Kasumi-1 (cell line): Measurements from ENCODE around the gene TMEM116.
"Not testable (repeated sequence)": the region's sequence is repeated elsewhere in the genome, so short reads cannot be mapped to it uniquely, and the experiment has no call there.

ENCODE experiments used
- DNase-seq, 2 experiments: peaks; one replicate each; lab custom pipeline; 2025; lab: John Stamatoyannopoulos, UW

Gene TMEM116

GRCh38 chr12:112012775-112013600 is at the start of gene TMEM116, which contains the start of gene ERP29:
TMEM116 (minus strand) TSS chr12:112013165; CDS start chr12:112005270, 7,895 bp downstream.
ERP29 (plus strand) TSS chr12:112013426; CDS start chr12:112013466, 40 bp downstream.
- peak; percentile 96 for DNase-seq

- no peak for DNase-seq
These were observed 48.2 kb upstream of the TMEM116 start for GRCh38 chr12:112061137-112061536.

- no peak for DNase-seq
These were observed 36.4 kb upstream of the TMEM116 start for GRCh38 chr12:112049351-112049750.

- no peak for DNase-seq
These were observed 33.0 kb upstream of the TMEM116 start for GRCh38 chr12:112046003-112046402.

GRCh38 chr12:112036614-112037013 is 23.6 kb upstream of the TMEM116 start:
- DNase-seq = not testable (repeated sequence)

DNA sequence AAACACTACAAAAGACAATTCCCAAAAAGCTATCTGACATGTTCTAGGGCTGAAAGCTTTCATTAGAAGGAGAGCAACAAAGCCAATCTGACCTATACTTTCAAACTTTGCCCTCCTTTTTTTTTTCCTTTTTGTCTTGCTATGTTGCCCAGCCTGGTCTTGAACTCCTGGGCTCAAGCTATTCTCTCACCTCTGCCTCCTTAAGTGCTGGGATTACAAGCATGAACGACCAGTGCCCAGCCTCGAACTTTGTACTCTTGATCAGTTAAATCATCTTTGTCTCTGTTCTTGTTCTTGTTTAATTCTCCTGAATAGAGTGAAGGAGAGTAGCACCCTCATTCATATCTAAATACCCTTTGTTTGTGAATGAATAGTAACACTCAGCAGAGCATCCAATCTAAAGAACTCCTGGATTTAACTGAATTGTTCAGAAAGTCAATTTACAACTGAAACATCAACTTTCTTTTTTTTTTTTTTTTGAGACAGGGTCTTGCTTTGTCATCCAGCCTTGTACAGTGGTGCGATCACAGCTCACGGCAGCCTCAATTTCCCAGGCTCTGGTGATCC is 22.3 kb upstream of the TMEM116 start:
- DNase-seq = no peak

DNA sequence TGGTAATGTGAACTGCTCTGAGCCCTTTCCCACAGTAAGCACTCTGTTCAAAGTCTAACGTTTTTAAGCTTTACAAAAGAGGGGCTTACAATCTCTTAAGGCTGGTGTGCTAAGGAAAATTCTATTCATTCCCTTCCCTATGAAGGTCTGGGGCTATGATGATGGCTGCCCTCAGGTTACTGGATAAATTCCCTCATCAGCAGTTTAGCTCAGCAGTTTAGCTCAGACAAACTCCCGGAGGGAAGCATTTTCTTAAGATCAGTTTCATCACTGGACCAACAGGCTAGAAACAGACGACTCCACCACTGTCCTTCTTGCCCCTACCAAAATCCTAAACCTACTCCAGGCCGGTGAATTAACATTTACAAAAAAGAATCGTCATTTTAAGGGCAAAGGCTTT is 19.3 kb upstream of the TMEM116 start:
- DNase-seq = no peak

- DNase-seq = no peak
These were observed 18.5 kb upstream of the TMEM116 start for GRCh38 chr12:112031472-112031871.

GRCh38 chr12:112029301-112029700 is 16.3 kb upstream of the TMEM116 start:
- peak; percentile 72 to 79 for DNase-seq

DNA sequence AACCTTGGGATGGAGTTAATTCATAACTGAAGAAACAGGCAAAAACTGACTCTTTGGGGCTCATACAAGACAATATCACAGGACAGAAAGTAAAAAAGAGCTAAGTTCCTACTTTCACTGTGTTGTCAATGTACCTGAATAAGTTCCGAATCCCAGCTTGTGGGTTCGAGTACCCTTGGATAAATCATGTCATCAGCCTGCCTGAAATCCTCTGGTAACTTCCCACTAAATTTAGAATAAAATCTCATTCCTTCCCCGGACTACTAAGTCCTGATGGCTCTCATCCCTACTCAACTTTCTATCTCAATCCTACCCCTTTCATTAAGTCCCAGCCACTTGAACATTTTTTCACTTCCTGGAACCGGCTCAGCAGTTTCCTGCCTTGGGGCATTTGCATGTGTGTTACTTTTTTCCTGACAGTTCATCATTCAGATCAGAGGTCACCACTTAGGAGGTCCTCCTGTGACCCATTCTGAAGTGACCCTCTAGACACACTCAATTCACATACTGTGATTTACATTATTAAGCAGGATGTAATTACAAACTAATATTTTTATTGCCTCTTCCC is 12.9 kb upstream of the TMEM116 start:
- no peak for DNase-seq

DNA sequence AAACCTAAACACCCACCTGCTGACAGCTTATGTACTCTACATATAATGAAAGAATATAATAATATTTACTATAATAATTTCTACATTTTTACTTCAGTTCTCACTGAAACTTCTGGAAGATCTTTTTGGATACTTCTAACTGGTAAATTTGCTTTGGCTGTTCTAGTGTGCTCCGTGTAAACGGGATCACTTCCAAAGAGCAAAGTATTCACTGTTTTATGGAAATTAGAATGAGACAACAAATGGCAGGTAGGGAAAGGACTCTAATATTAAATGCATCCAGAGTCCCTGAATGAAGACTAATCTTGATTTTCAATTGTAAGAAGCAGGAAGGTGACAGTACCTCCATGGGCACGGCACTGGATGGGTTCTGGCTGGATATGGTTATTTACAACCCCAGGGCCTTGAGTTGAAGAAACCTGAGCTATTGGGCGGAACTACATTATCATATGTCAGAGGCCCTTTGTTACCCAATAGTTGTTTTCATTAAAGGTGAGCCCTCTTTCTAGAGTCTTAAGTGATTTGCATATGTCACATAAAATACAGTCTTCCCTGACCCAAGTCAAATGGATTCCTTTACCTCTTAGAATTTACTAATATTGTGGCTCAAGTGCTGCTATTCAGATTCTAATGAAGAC is 10.9 kb upstream of the TMEM116 start:
- DNase-seq = no peak

DNA sequence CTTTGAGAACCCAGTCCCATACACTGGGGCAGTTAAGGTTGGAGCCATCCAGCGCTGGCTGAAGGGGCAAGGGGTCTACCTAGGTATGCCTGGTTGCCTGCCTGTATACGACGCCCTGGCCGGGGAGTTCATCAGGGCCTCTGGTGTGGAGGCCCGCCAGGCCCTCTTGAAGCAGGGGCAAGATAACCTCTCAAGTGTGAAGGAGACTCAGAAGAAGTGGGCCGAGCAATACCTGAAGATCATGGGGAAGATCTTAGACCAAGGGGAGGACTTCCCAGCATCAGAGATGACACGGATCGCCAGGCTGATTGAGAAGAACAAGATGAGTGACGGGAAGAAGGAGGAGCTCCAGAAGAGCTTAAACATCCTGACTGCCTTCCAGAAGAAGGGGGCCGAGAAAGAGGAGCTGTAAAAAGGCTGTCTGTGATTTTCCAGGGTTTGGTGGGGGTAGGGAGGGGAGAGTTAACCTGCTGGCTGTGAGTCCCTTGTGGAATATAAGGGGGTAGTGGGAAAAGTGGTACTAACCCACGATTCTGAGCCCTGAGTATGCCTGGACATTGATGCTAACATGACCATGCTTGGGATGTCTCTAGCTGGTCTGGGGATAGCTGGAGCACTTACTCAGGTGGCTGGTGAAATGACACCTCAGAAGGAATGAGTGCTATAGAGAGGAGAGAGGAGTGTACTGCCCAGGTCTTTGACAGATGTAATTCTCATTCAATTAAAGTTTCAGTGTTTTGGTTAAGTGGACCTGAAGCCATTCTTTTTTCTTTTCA is 9.5 kb upstream of the TMEM116 start:
- DNase-seq = no peak

DNA sequence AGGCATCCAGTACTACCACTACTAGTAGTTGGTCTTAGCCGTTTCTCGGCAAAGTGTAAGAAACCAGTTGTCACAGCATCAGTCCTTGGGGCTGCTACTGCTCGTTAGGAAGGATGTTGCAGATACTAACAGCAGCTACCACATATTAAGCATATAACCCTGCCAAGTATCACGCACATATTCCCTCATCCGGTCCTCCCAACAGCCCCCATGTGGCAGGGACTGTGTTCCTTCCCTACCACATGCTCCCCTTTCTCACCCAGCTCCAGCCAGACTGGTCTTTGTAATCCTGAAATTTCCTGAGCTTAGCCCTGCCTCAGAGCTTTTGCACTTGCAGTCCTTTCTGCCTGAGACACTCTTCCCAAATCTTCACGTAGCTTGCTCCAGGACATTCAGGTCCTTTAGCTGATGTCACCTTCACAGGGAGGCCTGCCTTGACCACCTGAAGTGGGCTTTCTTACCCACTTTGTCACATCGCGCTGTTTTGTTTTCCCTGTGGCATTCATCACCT is 8.0 kb upstream of the TMEM116 start:
- no peak for DNase-seq

DNA sequence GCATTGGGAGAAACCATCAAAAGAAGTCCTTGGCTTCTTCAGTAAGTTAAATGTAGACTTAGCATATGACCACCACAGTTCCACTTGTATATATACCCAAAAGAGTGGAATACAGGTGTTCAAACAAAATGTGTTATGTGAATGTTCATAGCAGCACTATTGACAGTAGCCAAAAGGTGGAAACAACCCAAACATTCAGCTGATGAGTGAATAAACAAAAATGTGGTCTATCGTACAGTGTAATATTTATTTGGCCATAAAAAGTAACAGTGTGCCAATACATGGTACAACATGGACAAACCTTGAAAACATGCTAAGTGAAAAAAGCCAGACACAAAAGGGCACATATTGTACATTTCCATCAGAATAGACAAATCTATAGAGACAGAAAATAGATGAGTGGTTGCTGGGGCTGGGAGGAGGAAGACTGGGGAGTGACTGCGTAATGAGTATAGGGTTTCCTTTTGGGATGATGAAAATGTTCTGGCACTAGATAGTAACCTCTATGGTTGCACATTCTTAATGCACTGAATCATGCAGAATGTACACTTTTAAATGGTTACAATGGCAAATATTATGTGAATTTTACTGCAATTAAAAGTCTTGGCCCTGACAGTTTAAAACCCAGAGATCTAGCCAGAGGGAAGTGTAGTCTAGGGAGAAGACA is 5.7 kb upstream of the TMEM116 start:
- no peak for DNase-seq

GRCh38 chr12:112017041-112017440 is 4.1 kb upstream of the TMEM116 start:
- DNase-seq = no peak

- DNase-seq = no peak
These were observed 3.0 kb upstream of the TMEM116 start for GRCh38 chr12:112015938-112016337.

GRCh38 chr12:112013601-112014402 is 837 bp upstream of the TMEM116 start:
- peak; percentile 80 to 81 for DNase-seq

GRCh38 chr12:112011685-112012084 is 1.3 kb downstream of the TMEM116 start:
- no peak for DNase-seq

DNA sequence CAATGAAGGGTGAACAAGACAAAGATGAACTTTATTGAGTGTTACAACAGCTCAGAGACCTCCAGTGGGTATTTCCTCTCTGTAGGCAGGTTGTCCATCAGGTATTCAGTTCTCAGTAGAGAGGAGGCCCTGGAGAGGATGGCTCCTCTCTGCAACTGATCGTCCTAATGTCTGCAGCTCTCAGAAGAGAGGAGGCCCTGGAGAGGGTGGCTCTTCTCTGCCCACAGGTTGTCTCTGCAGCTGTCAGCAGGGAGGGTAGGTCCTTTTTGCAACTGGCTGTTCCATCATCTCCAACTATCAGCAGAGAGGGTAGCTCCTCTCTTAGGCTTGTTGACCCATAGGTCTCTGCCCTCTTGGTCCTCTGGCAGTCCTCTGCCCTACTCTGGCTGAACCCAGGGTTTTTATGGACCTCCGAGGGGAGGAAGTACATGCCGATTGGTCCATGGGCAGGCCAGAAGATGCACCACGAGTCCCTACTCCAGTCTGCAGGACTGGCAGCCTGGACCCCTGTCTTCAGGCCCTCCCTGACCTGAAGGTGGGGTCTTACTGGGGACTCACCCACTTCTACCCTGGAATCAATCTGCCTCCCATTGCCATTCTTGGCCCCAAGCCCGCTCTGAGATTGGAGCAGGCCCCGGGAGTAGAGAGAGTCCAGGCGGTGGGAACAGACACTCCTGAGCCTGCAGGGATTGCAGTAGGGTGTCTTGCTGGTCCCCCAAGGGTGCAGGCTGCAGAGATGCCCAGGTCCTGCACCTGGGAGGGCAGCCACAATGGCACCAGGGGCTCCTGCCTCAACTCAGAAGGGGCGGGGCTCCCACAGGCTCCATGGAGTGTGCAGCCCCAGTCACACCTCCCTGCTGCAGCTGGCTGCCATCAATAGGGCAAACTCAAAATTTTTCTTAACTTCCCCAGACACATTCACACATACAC is 2.3 kb downstream of the TMEM116 start:
- no peak for DNase-seq
